ENCODE results near the gene CEP83.
"Not testable (repeated sequence)": the region's sequence is repeated elsewhere in the genome, so short reads cannot be mapped to it uniquely, and the experiment has no call there.

The CEP83 gene

GRCh38 chr12:94429633-94430032 is 30.0 kb downstream of the CEP83 start:
- H3K4me1 ChIP-seq (ENCODE audit: control insufficient read depth, insufficient read depth, low read length), result peaks cover 10% of the 10 kb centered on the region

GRCh38 chr12:94429191-94429590 is 30.5 kb downstream of the CEP83 start:
- Histone ChIP-seq H3K4me3 (ENCODE audit: low read length) (no peak overlapping the region), H3K36me3 (ENCODE audit: control insufficient read depth, insufficient read depth, low read length, severe bottlenecking) (no peaks in the 10 kb centered on the region), H3K9ac (ENCODE audit: low read length) (no peak overlapping the region), H3K9me3 (ENCODE audit: control insufficient read depth, low read length) (peaks cover 16% of the 10 kb centered on the region), H3K4me1 (ENCODE audit: control insufficient read depth, insufficient read depth, low read length) (peaks cover 10% of the 10 kb centered on the region), H3K27me3 (replicated peaks; ENCODE audit: control insufficient read depth, insufficient read depth, low read length) (no peaks in the 10 kb centered on the region)
- DNase-seq (ENCODE audit: low read depth), result no peak

More at GRCh38 chr12:94429633-94430032, 30.0 kb downstream of the CEP83 start:
- Histone ChIP-seq H3K36me3 (ENCODE audit: control insufficient read depth, insufficient read depth, low read length, severe bottlenecking) (no peaks in the 10 kb centered on the region), H3K9ac (ENCODE audit: low read length) (no peak overlapping the region), H3K4me3 (ENCODE audit: low read length) (no peak overlapping the region), H3K9me3 (ENCODE audit: control insufficient read depth, low read length) (peaks cover 16% of the 10 kb centered on the region), H3K27me3 (replicated peaks; ENCODE audit: control insufficient read depth, insufficient read depth, low read length) (no peaks in the 10 kb centered on the region)
- no peak for DNase-seq (ENCODE audit: low read depth)

GRCh38 chr12:94427501-94428381 is 31.9 kb downstream of the CEP83 start:
- Histone ChIP-seq H3K9ac (ENCODE audit: low read length) (no peak overlapping the region), H3K9me3 (ENCODE audit: control insufficient read depth, low read length) (peaks cover 18% of the 10 kb centered on the region), H3K36me3 (ENCODE audit: control insufficient read depth, insufficient read depth, low read length, severe bottlenecking) (no peaks in the 10 kb centered on the region), H3K4me1 (ENCODE audit: control insufficient read depth, insufficient read depth, low read length) (peaks cover 10% of the 10 kb centered on the region), H3K27me3 (replicated peaks; ENCODE audit: control insufficient read depth, insufficient read depth, low read length) (no peaks in the 10 kb centered on the region), H3K4me3 (ENCODE audit: low read length) (peak overlapping the region; percentile 5)
- DNase-seq (ENCODE audit: low read depth), result peak; percentile 88

GRCh38 chr12:94426049-94426448 is 33.6 kb downstream of the CEP83 start:
- no peak for DNase-seq (ENCODE audit: low read depth)
- H3K9me3 ChIP-seq (ENCODE audit: control insufficient read depth, low read length), result peaks cover 32% of the 10 kb centered on the region
- H3K4me1 ChIP-seq (ENCODE audit: control insufficient read depth, insufficient read depth, low read length), result peaks cover 10% of the 10 kb centered on the region
- H3K36me3 ChIP-seq (ENCODE audit: control insufficient read depth, insufficient read depth, low read length, severe bottlenecking), result no peaks in the 10 kb centered on the region
- no peak overlapping the region for H3K4me3 ChIP-seq (ENCODE audit: low read length)
- H3K9ac ChIP-seq (ENCODE audit: low read length), result no peak overlapping the region
- no peaks in the 10 kb centered on the region for H3K27me3 ChIP-seq (replicated peaks; ENCODE audit: control insufficient read depth, insufficient read depth, low read length)

- DNase-seq (ENCODE audit: low read depth), result peak; percentile 42
- H3K9me3 ChIP-seq (ENCODE audit: control insufficient read depth, low read length), result peaks cover 19% of the 10 kb centered on the region
- not testable (repeated sequence) for H3K36me3 ChIP-seq (ENCODE audit: control insufficient read depth, insufficient read depth, low read length, severe bottlenecking); H3K4me1 ChIP-seq (ENCODE audit: control insufficient read depth, insufficient read depth, low read length); H3K27me3 ChIP-seq (replicated peaks; ENCODE audit: control insufficient read depth, insufficient read depth, low read length); H3K9ac ChIP-seq (ENCODE audit: low read length); H3K4me3 ChIP-seq (ENCODE audit: low read length)
Measured at GRCh38 chr12:94424830-94425229, 34.8 kb downstream of the CEP83 start.

GRCh38 chr12:94421868-94422740 is 37.6 kb downstream of the CEP83 start:
- Histone ChIP-seq H3K27me3 (replicated peaks; ENCODE audit: control insufficient read depth, insufficient read depth, low read length) (no peaks in the 10 kb centered on the region), H3K36me3 (ENCODE audit: control insufficient read depth, insufficient read depth, low read length, severe bottlenecking) (no peaks in the 10 kb centered on the region), H3K9ac (ENCODE audit: low read length) (no peak overlapping the region), H3K4me1 (ENCODE audit: control insufficient read depth, insufficient read depth, low read length) (no peaks in the 10 kb centered on the region), H3K4me3 (ENCODE audit: low read length) (peak overlapping the region; percentile 46), H3K9me3 (ENCODE audit: control insufficient read depth, low read length) (peaks cover 19% of the 10 kb centered on the region)
- DNase-seq (ENCODE audit: low read depth), result no peak

- no peak overlapping the region for H3K4me3 ChIP-seq (ENCODE audit: low read length)
- DNase-seq (ENCODE audit: low read depth), result no peak
- H3K36me3 ChIP-seq (ENCODE audit: control insufficient read depth, insufficient read depth, low read length, severe bottlenecking), result no peaks in the 10 kb centered on the region
- H3K27me3 ChIP-seq (replicated peaks; ENCODE audit: control insufficient read depth, insufficient read depth, low read length), result no peaks in the 10 kb centered on the region
- no peak overlapping the region for H3K9ac ChIP-seq (ENCODE audit: low read length)
- peaks cover 6% of the 10 kb centered on the region for H3K4me1 ChIP-seq (ENCODE audit: control insufficient read depth, insufficient read depth, low read length)
- peaks cover 19% of the 10 kb centered on the region for H3K9me3 ChIP-seq (ENCODE audit: control insufficient read depth, low read length)
Measured at GRCh38 chr12:94418517-94418916, 41.1 kb downstream of the CEP83 start.

- Histone ChIP-seq H3K36me3 (ENCODE audit: control insufficient read depth, insufficient read depth, low read length, severe bottlenecking) (no peaks in the 10 kb centered on the region), H3K4me3 (ENCODE audit: low read length) (no peak overlapping the region), H3K4me1 (ENCODE audit: control insufficient read depth, insufficient read depth, low read length) (peaks cover 6% of the 10 kb centered on the region), H3K27me3 (replicated peaks; ENCODE audit: control insufficient read depth, insufficient read depth, low read length) (no peaks in the 10 kb centered on the region), H3K9ac (ENCODE audit: low read length) (no peak overlapping the region), H3K9me3 (ENCODE audit: control insufficient read depth, low read length) (peaks cover 6% of the 10 kb centered on the region)
- no peak for DNase-seq (ENCODE audit: low read depth)
Measured at GRCh38 chr12:94416613-94417012, 43.1 kb downstream of the CEP83 start.

- H3K4me1 ChIP-seq (ENCODE audit: control insufficient read depth, insufficient read depth, low read length), result peaks cover 6% of the 10 kb centered on the region
- no peaks in the 10 kb centered on the region for H3K36me3 ChIP-seq (ENCODE audit: control insufficient read depth, insufficient read depth, low read length, severe bottlenecking)
- no peak overlapping the region for H3K9ac ChIP-seq (ENCODE audit: low read length)
- H3K4me3 ChIP-seq (ENCODE audit: low read length), result no peak overlapping the region
- H3K27me3 ChIP-seq (replicated peaks; ENCODE audit: control insufficient read depth, insufficient read depth, low read length), result no peaks in the 10 kb centered on the region
- H3K9me3 ChIP-seq (ENCODE audit: control insufficient read depth, low read length), result no peaks in the 10 kb centered on the region
- DNase-seq (ENCODE audit: low read depth), result no peak
Measured at GRCh38 chr12:94415066-94415465, 44.6 kb downstream of the CEP83 start.

- Histone ChIP-seq H3K4me3 (ENCODE audit: low read length) (peak overlapping the region; percentile 79), H3K36me3 (ENCODE audit: control insufficient read depth, insufficient read depth, low read length, severe bottlenecking) (no peaks in the 10 kb centered on the region)
Measured at GRCh38 chr12:94405413-94406116, 54.1 kb downstream of the CEP83 start.

GRCh38 chr12:94404854-94405253 is 54.8 kb downstream of the CEP83 start:
- H3K27me3 ChIP-seq (replicated peaks; ENCODE audit: control insufficient read depth, insufficient read depth, low read length), result no peaks in the 10 kb centered on the region
- H3K9ac ChIP-seq (ENCODE audit: low read length), result no peak overlapping the region
- H3K9me3 ChIP-seq (ENCODE audit: control insufficient read depth, low read length), result no peaks in the 10 kb centered on the region
- no peak for DNase-seq (ENCODE audit: low read depth)
- peak overlapping the region; percentile 79 for H3K4me3 ChIP-seq (ENCODE audit: low read length)
- H3K4me1 ChIP-seq (ENCODE audit: control insufficient read depth, insufficient read depth, low read length), result peaks cover 6% of the 10 kb centered on the region
- H3K36me3 ChIP-seq (ENCODE audit: control insufficient read depth, insufficient read depth, low read length, severe bottlenecking), result no peaks in the 10 kb centered on the region

More at GRCh38 chr12:94405413-94406116, 54.1 kb downstream of the CEP83 start:
- DNase-seq (ENCODE audit: low read depth), result peak; percentile 17
- H3K9me3 ChIP-seq (ENCODE audit: control insufficient read depth, low read length), result no peaks in the 10 kb centered on the region
- peak overlapping the region; percentile 53 for H3K9ac ChIP-seq (ENCODE audit: low read length)
- H3K4me1 ChIP-seq (ENCODE audit: control insufficient read depth, insufficient read depth, low read length), result peaks cover 6% of the 10 kb centered on the region
- no peaks in the 10 kb centered on the region for H3K27me3 ChIP-seq (replicated peaks; ENCODE audit: control insufficient read depth, insufficient read depth, low read length)

All from adipocyte (in vitro differentiated cells).